Activated CD8-positive, alpha-beta T cell treated with anti-CD3 and anti-CD28 coated beads, Interleukin-2, amount 10 ng/mL, durations not matched to agents 7 days and 5 days (primary cell): ENCODE measurements around the gene CD180. TPM values are rescaled to one million over a fixed set of nuclear protein-coding genes. Genes with fewer than 3 reads are reported as not detected.

Source experiments
- ATAC-seq: fragments of 150-1000 bp; cut with Tn5 transposase; one replicate; pipeline ENCODE4 v1.10.0; 2021; ENCODE audit warnings: moderate library complexity
- CTCF ChIA-PET: fragments of 350-600 bp; sonication (Branson Sonifier 250); formaldehyde crosslinking; loops from one replicate; lab custom pipeline; 2021; ENCODE audit warnings: antibody characterized with exemption; lab: Charles Lee
- POLR2A ChIA-PET: fragments of 350-600 bp; sonication (Branson Sonifier 250); formaldehyde crosslinking; loops from one replicate; lab custom pipeline; 2021; ENCODE audit warnings: antibody characterized with exemption; lab: Charles Lee
- DNase-seq: peaks from one replicate; pipeline ENCODE4 v3.0.0-alpha.2; 2020
- H3K27ac Mint-ChIP-seq: one replicate; pipeline ENCODE4 v1.8.0; 2021; ENCODE audit warnings: mild to moderate bottlenecking, mixed read lengths
- H3K27me3 Mint-ChIP-seq: one replicate; pipeline ENCODE4 v1.8.0; 2021; ENCODE audit warnings: low read depth, mixed read lengths
- H3K36me3 Mint-ChIP-seq: one replicate; pipeline ENCODE4 v1.8.0; 2021; ENCODE audit warnings: low read depth, mixed read lengths
- H3K4me1 Mint-ChIP-seq: one replicate; pipeline ENCODE4 v1.8.0; 2021; ENCODE audit warnings: low read depth, mixed read lengths
- H3K4me3 Mint-ChIP-seq: one replicate; pipeline ENCODE4 v1.8.0; 2021; ENCODE audit warnings: mild to moderate bottlenecking, mixed read lengths
- H3K9me3 Mint-ChIP-seq: one replicate; pipeline ENCODE4 v1.8.0; 2022; ENCODE audit warnings: mixed read lengths; ENCODE audit not compliant: insufficient read depth
- total RNA-seq, 2 experiments: library from RNA; stranded (reverse); gene quantifications; one replicate each; pipeline ENCODE4 v1.2.3, GENCODE V29; 2021

Gene CD180
- total RNA-seq, 2 experiments from 2014 or later: not detected

DNA sequence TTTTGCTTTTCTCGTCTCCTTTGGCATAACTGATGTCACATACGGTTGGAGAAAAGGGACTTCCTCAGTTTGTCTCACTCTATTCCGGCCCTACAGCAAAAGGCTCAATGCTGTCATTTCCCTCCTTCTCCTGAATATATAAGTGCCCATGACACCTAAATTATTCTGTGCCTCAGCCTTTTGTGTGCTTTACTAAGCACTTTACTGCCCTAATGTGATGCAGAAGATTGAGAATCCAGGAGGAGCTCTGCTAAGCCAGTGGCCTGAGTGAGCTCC is 7.6 kb downstream of the CD180 start:
- no peak overlapping the region for H3K4me3 Mint-ChIP-seq

DNA sequence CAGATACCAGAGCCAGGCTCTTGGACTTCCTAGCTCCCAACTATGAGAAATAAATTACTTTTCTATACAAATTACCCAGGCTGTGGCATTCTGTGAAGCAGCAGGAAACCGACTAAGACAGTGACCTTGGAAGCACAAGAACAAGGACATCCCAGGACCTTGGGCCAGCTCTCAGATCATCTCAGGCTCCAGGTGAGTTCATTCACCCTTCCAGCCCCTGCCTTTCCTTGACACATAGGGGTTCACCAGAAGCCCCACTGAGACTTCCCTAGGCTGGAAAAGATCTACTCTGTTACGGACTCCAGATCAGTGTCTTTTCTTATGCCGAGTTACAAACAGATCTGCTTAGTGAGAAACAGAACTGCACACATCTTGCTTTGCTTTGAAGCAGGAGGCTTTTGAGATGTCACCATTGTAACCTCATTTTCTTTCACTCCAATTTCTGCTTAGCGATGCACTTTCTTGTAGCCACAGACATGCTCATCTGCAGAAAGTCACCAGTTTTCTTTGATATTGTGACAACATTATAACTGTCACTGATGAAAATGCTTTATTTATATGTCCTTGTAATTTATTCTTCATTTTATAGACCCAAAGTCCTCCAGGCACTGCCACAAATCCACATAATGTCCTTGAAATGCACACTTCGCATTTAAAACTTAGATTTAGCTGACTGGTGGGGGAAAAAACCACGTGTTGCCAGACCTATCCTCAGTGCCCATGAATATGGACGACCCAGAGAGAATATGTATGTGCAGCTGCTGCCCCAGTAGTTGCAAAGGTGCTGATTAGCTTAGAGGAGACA is 8.1 kb downstream of the CD180 start:
- DNase-seq: no peak
- no peak overlapping the region for H3K4me3 Mint-ChIP-seq
- CTCF ChIA-PET: interaction anchor here (1.0 to 1.8 kb wide), 3 partner anchors 8 to 14 kb away, joined by 3 to 4 read pairs (median 3); no protein-coding TSS in a partner anchor
- H3K27ac Mint-ChIP-seq: peak overlapping the region; percentile 39
- peaks cover 6% of the 10 kb centered on the region for H3K9me3 Mint-ChIP-seq
- peaks cover 27% of the 10 kb centered on the region for H3K36me3 Mint-ChIP-seq
- H3K27me3 Mint-ChIP-seq: no peaks in the 10 kb centered on the region
- H3K4me1 Mint-ChIP-seq: peaks cover 41% of the 10 kb centered on the region
- POLR2A ChIA-PET: interaction anchor here (1.0 to 1.6 kb wide), 3 partner anchors 15 to 22 kb away, joined by 4 to 7 read pairs (median 4); no protein-coding TSS in a partner anchor
- no peak for ATAC-seq

More for the DNA sequence above, 7.6 kb downstream of the CD180 start:
- ATAC-seq: no peak
- Mint-ChIP-seq H3K4me1 (peaks cover 39% of the 10 kb centered on the region), H3K9me3 (peaks cover 6% of the 10 kb centered on the region), H3K27ac (peak overlapping the region; percentile 12), H3K27me3 (no peaks in the 10 kb centered on the region), H3K36me3 (peaks cover 28% of the 10 kb centered on the region)
- no peak for DNase-seq
- ChIA-PET CTCF (interaction anchor here (1.0 to 1.8 kb wide), 3 partner anchors 8 to 14 kb away, joined by 3 to 4 read pairs (median 3); no protein-coding TSS in a partner anchor), POLR2A (interaction anchor here (1.0 to 1.6 kb wide), 3 partner anchors 14 to 22 kb away, joined by 4 to 7 read pairs (median 4); no protein-coding TSS in a partner anchor)

DNA sequence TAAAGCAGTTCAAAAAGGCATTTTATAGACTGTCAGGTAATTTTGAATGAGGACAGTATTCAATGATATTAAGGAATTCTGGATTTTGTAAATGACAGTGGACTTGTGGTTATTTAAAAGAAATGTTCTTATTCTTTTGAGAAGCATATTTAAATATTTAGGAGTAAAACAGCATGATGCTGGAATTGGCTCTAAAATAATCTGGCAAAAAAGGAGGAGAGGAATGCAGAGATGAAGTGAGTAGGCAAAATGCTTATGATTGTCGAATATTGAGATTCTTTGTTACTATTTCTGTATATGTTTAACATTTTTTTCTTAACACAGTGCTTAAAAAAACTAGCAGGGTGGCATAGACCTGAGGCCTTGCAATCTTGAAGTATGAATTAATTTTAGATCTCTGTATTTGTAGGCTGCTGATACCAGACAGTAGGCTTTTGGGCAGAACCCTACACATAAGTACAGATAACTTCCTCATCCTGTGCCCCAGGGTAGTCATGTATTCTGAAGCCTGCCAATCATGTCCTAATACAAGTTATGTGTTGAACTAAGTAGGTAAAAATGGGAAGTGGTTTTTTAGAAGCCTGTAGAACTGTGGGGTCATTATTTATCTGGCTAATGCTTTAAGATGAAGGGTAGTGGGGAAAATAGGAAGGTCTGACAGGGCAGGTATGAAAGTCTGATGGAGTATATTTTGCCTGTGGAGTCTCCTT is 9.4 kb downstream of the CD180 start:
- no peak for DNase-seq
- ATAC-seq: peak; percentile 47
- Mint-ChIP-seq H3K4me3 (no peak overlapping the region), H3K27me3 (no peaks in the 10 kb centered on the region), H3K27ac (peak overlapping the region; percentile 35), H3K9me3 (peaks cover 6% of the 10 kb centered on the region), H3K4me1 (peaks cover 54% of the 10 kb centered on the region), H3K36me3 (peaks cover 23% of the 10 kb centered on the region)
- ChIA-PET CTCF (no interaction called here), POLR2A (no interaction called here)

DNA sequence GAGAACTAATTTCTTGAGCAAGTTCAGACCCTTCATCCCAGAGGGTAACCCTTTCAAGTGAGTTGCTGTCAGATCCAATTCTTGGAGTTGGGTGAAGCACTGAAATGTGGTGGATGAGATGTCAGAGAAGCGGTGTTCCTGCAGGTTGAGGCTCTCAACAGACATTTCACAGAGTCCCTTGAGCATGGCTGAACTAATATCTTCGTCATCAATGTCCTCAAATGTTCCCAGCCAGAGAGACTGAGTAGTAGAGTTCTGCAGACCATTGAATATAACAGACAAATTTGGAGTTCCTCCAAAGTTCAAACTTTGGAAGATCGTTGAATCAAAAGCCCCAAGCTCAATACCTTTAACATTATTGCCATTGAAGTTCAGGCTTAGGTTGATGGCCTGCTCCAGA is 12.7 kb downstream of the CD180 start:
- Mint-ChIP-seq H3K36me3 (peaks cover 30% of the 10 kb centered on the region), H3K4me3 (no peak overlapping the region), H3K9me3 (no peaks in the 10 kb centered on the region), H3K27ac (no peak overlapping the region), H3K27me3 (no peaks in the 10 kb centered on the region), H3K4me1 (peaks cover 74% of the 10 kb centered on the region)
- DNase-seq (no peak), ATAC-seq (no peak)
- ChIA-PET CTCF (no interaction called here), POLR2A (interaction anchor here (7.2 kb wide), 1 partner anchor 17 kb away, joined by 42 read pairs; no protein-coding TSS in a partner anchor)

DNA sequence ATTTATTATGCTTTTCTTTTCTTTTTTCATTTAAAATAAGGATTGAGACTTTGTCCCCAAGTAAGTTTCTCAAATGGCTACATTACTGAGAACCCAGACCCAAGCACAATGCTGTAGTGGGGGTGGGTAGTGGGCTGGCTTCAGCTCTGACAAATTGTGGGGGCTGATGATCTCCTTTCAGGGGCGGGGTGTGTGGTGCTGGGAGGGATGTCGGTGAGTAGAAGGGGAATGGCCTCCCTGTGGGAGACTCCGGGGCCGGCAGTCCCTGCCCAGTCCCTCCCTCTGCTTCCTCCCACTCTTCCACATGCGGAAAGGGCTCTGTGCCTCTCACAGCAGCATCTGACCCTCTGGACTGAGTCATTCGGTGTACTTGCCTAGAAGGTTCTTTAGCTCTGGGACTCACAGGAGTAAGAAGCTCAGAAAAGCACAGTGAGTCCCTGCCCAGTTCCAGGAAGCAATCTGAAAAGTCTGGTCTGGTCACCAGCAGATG is 14.3 kb downstream of the CD180 start:
- H3K27me3 Mint-ChIP-seq: no peaks in the 10 kb centered on the region
- ChIA-PET POLR2A (interaction anchor here (1.0 to 7.2 kb wide), 3 partner anchors 15 to 25 kb away, joined by 3 to 42 read pairs (median 4); no protein-coding TSS in a partner anchor), CTCF (interaction anchor here (0.8 to 3.7 kb wide), 5 partner anchors 15 to 24 kb away, joined by 4 to 28 read pairs (median 5); no protein-coding TSS in a partner anchor)
- DNase-seq (no peak), ATAC-seq (peak; percentile 21)
- peaks cover 70% of the 10 kb centered on the region for H3K4me1 Mint-ChIP-seq
- peaks cover 42% of the 10 kb centered on the region for H3K36me3 Mint-ChIP-seq
- peaks cover 9% of the 10 kb centered on the region for H3K9me3 Mint-ChIP-seq
- H3K4me3 Mint-ChIP-seq: peak overlapping the region; percentile 49
- H3K27ac Mint-ChIP-seq: peak overlapping the region; percentile 85

DNA sequence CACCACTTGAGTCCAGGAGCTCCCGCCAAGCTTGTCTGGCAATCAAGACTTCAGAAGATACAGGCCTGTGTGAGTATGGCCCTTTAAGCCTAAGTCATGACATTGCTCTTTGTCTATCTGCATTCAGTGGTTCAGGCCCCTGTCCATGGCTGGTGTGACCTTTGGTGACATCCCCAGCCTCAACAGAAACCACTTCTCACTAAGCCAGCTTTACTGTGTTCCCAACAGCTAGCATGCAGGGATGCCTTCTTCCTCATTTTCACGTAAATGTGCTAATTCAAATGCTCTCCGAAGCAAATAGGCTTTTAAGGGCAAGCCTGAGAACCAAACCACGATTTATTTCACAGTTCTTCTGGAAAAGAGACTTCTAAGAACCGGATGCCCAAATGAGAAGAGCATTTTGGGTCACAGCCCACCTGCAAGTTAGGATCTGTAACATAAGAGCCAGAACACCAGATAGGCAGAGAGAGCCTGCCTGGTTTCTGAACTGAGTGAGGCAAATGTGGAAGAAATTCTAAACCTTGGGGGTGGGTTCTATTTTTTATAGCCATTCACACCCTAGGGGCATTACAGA is 14.9 kb downstream of the CD180 start:
- peak; percentile 74 for ATAC-seq
- Mint-ChIP-seq H3K4me1 (peaks cover 70% of the 10 kb centered on the region), H3K27ac (peak overlapping the region; percentile 77), H3K36me3 (peaks cover 48% of the 10 kb centered on the region), H3K9me3 (peaks cover 15% of the 10 kb centered on the region), H3K4me3 (peak overlapping the region; percentile 40), H3K27me3 (no peaks in the 10 kb centered on the region)
- DNase-seq: peak; percentile 44
- CTCF ChIA-PET: interaction anchor here (1.3 to 3.7 kb wide), 5 partner anchors 7 to 25 kb away, joined by 3 to 28 read pairs (median 5); no protein-coding TSS in a partner anchor
- POLR2A ChIA-PET: interaction anchor here (1.0 to 7.2 kb wide), 3 partner anchors 15 to 25 kb away, joined by 3 to 42 read pairs (median 4); no protein-coding TSS in a partner anchor

DNA sequence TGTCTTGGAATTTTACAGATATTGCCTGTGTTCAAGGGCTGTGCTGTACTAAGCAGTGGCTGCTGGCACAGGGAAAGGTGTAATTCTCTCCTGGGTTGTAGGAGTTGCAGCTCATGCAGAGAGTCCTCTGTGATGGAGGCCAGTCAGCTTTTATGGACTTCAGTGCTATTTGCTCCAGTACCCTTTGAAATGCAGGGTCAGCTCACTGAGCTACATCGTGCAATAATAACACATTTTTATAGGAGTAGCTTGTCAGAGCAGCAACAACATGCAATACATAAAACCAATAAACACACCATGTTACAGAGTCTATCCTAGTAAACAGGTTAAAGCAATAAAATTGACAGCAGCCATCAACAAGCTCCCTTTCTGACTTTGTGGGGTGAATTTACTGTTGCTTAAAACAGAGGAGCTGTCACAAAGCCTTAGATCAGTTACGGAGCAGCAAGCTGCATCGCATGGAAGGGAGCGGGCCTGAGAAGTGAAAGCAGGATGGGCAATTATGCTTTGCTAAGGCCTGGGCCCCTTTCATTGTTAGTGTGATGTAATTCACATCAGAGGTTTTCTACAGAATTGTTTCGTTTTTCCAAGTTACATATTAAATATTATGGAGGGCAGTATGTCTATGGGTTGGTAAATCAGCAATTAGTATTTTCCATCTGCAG is 16.8 kb downstream of the CD180 start:
- peaks cover 64% of the 10 kb centered on the region for H3K4me1 Mint-ChIP-seq
- no peak for DNase-seq
- ChIA-PET CTCF (interaction anchor here (0.7 to 3.7 kb wide), 5 partner anchors 9 to 30 kb away, joined by 3 to 28 read pairs (median 4); no protein-coding TSS in a partner anchor), POLR2A (interaction anchor here (0.6 to 7.2 kb wide), 3 partner anchors 13 to 28 kb away, joined by 4 to 42 read pairs (median 5); no protein-coding TSS in a partner anchor)
- peaks cover 60% of the 10 kb centered on the region for H3K36me3 Mint-ChIP-seq
- ATAC-seq: no peak
- no peak overlapping the region for H3K4me3 Mint-ChIP-seq
- H3K9me3 Mint-ChIP-seq: peaks cover 33% of the 10 kb centered on the region
- peak overlapping the region; percentile 16 for H3K27ac Mint-ChIP-seq
- H3K27me3 Mint-ChIP-seq: no peaks in the 10 kb centered on the region

DNA sequence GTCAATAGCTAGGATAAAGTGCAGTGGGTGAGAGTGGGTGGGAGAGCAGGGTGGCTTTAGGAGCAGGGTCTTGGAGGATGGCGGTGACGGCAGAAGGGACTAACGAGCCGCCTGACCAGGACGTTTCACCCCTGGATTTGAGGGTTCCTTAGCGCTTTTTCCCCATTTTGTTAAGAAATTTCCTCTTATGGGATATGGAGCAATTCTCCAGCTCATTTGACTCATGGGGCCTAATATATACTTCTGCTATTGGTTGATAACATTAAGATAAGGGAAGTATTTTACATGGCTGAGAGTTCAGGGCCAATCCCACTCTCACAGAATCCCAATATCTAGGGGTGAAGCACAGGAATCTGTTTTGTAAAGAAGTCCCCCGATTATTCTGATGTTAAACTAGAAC is 17.6 kb downstream of the CD180 start:
- Mint-ChIP-seq H3K4me3 (no peak overlapping the region), H3K27ac (no peak overlapping the region), H3K9me3 (peaks cover 33% of the 10 kb centered on the region), H3K4me1 (peaks cover 67% of the 10 kb centered on the region), H3K27me3 (no peaks in the 10 kb centered on the region), H3K36me3 (peaks cover 62% of the 10 kb centered on the region)
- DNase-seq (no peak), ATAC-seq (no peak)
- CTCF ChIA-PET: interaction anchor here (1.5 to 3.7 kb wide), 2 partner anchors 11 to 27 kb away, joined by 4 to 28 read pairs; no protein-coding TSS in a partner anchor
- POLR2A ChIA-PET: interaction anchor here (7.2 kb wide), 1 partner anchor 12 kb away, joined by 42 read pairs; no protein-coding TSS in a partner anchor

DNA sequence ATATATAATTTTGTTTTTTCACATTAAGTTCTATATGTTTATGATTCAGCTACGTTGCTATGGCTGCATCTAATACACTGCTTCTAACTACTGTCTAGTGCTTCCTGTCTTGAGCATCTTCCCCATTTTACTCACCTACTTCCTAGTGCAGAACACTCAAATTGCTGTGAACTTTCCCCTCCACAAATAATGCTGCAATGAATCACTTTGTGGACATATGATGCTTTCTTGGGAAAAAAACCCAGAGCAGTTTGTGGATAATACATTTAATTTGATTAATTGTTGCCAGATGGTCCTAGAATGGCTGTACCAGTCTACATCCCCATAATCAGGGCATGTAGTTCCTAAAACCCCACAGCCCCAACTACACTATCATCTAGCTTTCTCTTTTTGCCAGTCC is 18.5 kb downstream of the CD180 start:
- Mint-ChIP-seq H3K9me3 (peaks cover 33% of the 10 kb centered on the region), H3K27me3 (no peaks in the 10 kb centered on the region), H3K4me3 (no peak overlapping the region), H3K27ac (no peak overlapping the region), H3K4me1 (peaks cover 64% of the 10 kb centered on the region), H3K36me3 (peaks cover 62% of the 10 kb centered on the region)
- no peak for DNase-seq
- no peak for ATAC-seq
- POLR2A ChIA-PET: interaction anchor here (7.2 kb wide), 1 partner anchor 11 kb away, joined by 42 read pairs; no protein-coding TSS in a partner anchor
- CTCF ChIA-PET: interaction anchor here (0.9 to 1.5 kb wide), 3 partner anchors 10 to 31 kb away, joined by 3 to 4 read pairs (median 3); no protein-coding TSS in a partner anchor

DNA sequence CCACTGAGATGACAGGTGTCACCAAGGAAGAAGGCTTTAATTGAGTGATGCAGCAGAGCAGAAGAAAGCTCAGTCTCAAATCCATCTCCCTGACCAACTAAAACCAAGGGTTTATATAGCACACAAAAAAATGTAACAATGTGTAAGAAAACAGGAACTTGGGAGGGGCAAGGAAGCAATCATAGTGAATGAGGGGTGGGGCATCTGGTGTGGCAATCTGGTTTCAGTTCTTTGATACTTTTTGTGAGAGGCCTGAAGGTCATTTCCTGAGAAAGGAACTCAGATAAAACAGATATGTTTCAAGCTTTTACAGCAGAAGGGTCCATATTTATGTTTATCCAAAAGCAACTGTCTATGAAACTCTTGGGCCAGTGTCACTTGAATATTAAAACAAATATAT is 19.7 kb downstream of the CD180 start:
- CTCF ChIA-PET: interaction anchor here (1.0 to 2.9 kb wide), 2 partner anchors 10 to 20 kb away, joined by 3 to 9 read pairs; no protein-coding TSS in a partner anchor
- H3K9me3 Mint-ChIP-seq: peaks cover 33% of the 10 kb centered on the region
- DNase-seq (no peak), ATAC-seq (no peak)
- no peak overlapping the region for H3K4me3 Mint-ChIP-seq
- H3K36me3 Mint-ChIP-seq: peaks cover 61% of the 10 kb centered on the region
- POLR2A ChIA-PET: interaction anchor here (1.2 kb wide), 1 partner anchor 10 kb away, joined by 7 read pairs; no protein-coding TSS in a partner anchor
- peaks cover 52% of the 10 kb centered on the region for H3K4me1 Mint-ChIP-seq
- peak overlapping the region; percentile 75 for H3K27ac Mint-ChIP-seq
- H3K27me3 Mint-ChIP-seq: no peaks in the 10 kb centered on the region
